OCI-LY3 (cell line): ENCODE results near the gene BOLL.

Experiments used
- CTCF ChIP-seq: fragments of 200-600, 300-600 bp; sonication (generic); IDR thresholded peaks from 2 replicates; pipeline ENCODE4 v1.5.1; 2014; ENCODE audit warnings: antibody characterized with exemption, low read length, low read depth
- EZH2phosphoT487 ChIP-seq: fragments of 200-600 bp; shearing (Covaris generic); IDR thresholded peaks from 2 replicates; pipeline ENCODE4 v1.6.1; 2018; ENCODE audit warnings: antibody characterized with exemption, mixed run types, low read depth

GRCh38 chr2:197828464-197829135 lies 43.5 kb upstream of the BOLL start:
- TF ChIP-seq CTCF (no peak), EZH2phosphoT487 (no peak)
